Skeletal muscle tissue (tissue), 4 donors: ENCODE measurements around the gene TYK2. TPM values are rescaled to one million over a fixed set of nuclear protein-coding genes. Genes with fewer than 3 reads are reported as not detected.

Experiments
- H3K27ac ChIP-seq: one replicate; pipeline ENCODE4 v1.7.0; 2013; ENCODE audit warnings: mild to moderate bottlenecking, low read depth, low read length, inconsistent platforms
- H3K27me3 ChIP-seq, 3 donors: one replicate each; pipeline ENCODE4 v1.7.0; 2013; ENCODE audit warnings: low read length in 3 of 3; ENCODE audit not compliant: control insufficient read depth in 3 of 3, insufficient read depth in 3 of 3
- H3K36me3 ChIP-seq, 3 donors: one replicate each; pipeline ENCODE4 v1.7.0; 2013; ENCODE audit warnings: low read length in 3 of 3; ENCODE audit not compliant: control insufficient read depth in 3 of 3, insufficient read depth in 3 of 3
- H3K4me1 ChIP-seq, 3 donors: one replicate each; pipeline ENCODE4 v1.7.0; 2013; ENCODE audit warnings: low read length in 3 of 3, mild to moderate bottlenecking in 3 of 3; ENCODE audit not compliant: control insufficient read depth in 3 of 3, insufficient read depth in 3 of 3
- H3K4me3 ChIP-seq, 3 donors: one replicate each; pipeline ENCODE4 v1.7.0; 2013; ENCODE audit warnings: low read length in 3 of 3
- H3K9ac ChIP-seq, 3 donors: one replicate each; pipeline ENCODE4 v1.7.0; 2013; ENCODE audit warnings: low read length in 3 of 3, mild to moderate bottlenecking in 3 of 3, moderate library complexity in 2 of 3, low read depth in 1 of 3
- H3K9me3 ChIP-seq, 3 donors: one replicate each; pipeline ENCODE4 v1.7.0; 2013; ENCODE audit warnings: low read length in 3 of 3; ENCODE audit not compliant: control insufficient read depth in 3 of 3
- total RNA-seq: library from RNA; depleted of rRNA; stranded (reverse); fragments of >200 nt; gene quantifications from one replicate; pipeline ENCODE4 v1.2.3, GENCODE V29; 2014
- donor health status: Osteomylitis.

Gene TYK2
- 38.1 TPM for total RNA-seq

GRCh38 chr19:10380313-10381102 lies at the start of gene TYK2:
Gene TYK2, minus strand, starts transcription at chr19:10380572. Its CDS starts 2,166 bp downstream, at chr19:10378406.
- H3K9me3 ChIP-seq: no peaks in the 10 kb centered on the region
- peaks cover 10 to 13% (median 12%) of the 10 kb centered on the region in 3 donors for H3K4me1 ChIP-seq
- H3K27me3 ChIP-seq: no peaks in the 10 kb centered on the region
- H3K36me3 ChIP-seq: peaks cover 6 to 11% (median 10%) of the 10 kb centered on the region in 3 donors
- H3K27ac ChIP-seq: peak within 1 kb of the TSS; percentile 57
- H3K9ac ChIP-seq: peak within 1 kb of the TSS; percentile 82 to 95 (median 86)
- H3K4me3 ChIP-seq: peak within 1 kb of the TSS; percentile 83 to 98 (median 94)

- Histone ChIP-seq H3K9me3 (no peaks in the 10 kb centered on the region), H3K4me3 (no peak overlapping the region), H3K4me1 (peaks cover 18 to 34% (median 31%) of the 10 kb centered on the region in 3 donors), H3K27me3 (peaks cover 0 to 5% (median 1%) of the 10 kb centered on the region in 3 donors), H3K9ac (no peak overlapping the region), H3K27ac (no peak overlapping the region), H3K36me3 (no peaks in the 10 kb centered on the region)
Observed at GRCh38 chr19:10428996-10429381, 48.6 kb upstream of the TYK2 start.

DNA sequence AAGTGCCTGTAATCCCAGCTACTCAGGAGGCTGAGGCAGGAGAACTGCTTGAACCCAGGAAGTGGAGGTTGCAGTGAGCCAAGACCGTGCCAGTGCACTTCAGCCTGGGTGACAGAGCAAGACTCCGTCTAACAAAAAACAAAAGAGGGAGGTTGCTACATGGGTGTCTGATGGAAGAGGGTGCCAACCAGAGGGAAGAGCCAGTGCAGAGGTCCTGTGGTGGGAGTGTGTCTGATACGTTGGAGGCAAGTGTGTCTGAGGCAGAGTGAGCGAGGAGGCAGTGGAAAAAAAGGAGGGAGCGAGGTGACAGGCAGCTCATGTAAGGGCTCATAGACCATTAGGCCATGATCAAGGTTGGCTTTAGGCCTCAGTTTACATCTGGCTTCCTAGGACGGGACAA lies 46.8 kb upstream of the TYK2 start:
- Histone ChIP-seq H3K9me3 (no peaks in the 10 kb centered on the region), H3K9ac (no peak overlapping the region), H3K27ac (no peak overlapping the region), H3K36me3 (no peaks in the 10 kb centered on the region), H3K27me3 (peaks cover 7 to 21% (median 17%) of the 10 kb centered on the region in 3 donors), H3K4me1 (peaks cover 15 to 22% (median 17%) of the 10 kb centered on the region in 3 donors), H3K4me3 (no peak overlapping the region)

- Histone ChIP-seq H3K27me3 (peaks cover 36 to 50% (median 46%) of the 10 kb centered on the region in 3 donors), H3K4me1 (peaks cover 23 to 31% (median 23%) of the 10 kb centered on the region in 3 donors), H3K9me3 (no peaks in the 10 kb centered on the region), H3K4me3 (peak overlapping the region; percentile 48 to 79 (median 64)), H3K36me3 (no peaks in the 10 kb centered on the region), H3K9ac (peak overlapping the region; percentile 59 to 82 (median 77)), H3K27ac (no peak overlapping the region)
Observed at GRCh38 chr19:10424011-10424637, 43.8 kb upstream of the TYK2 start.

DNA sequence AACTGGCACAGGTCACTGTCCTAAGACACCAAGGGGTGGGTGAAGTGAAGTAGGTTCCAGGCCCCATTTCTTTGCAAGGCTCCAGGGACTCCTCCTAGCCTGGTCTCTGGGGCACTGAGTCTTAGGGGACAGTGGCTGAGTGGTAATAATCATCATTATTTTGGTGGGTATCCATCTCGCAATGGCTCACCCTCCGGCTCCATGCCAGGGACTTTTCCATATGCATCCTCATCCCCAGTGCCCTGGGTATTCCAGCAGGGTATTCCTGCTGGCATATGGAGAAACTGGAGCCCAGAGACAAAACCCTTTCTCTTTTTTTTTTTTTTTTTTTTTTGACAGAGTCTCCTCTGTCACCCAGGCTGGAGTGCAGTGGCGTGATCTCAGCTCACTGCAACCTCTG lies 42.5 kb upstream of the TYK2 start:
- Histone ChIP-seq H3K27me3 (peaks cover 46 to 57% (median 57%) of the 10 kb centered on the region in 3 donors), H3K36me3 (no peaks in the 10 kb centered on the region), H3K9ac (no peak overlapping the region), H3K27ac (no peak overlapping the region), H3K4me3 (no peak overlapping the region), H3K4me1 (peaks cover 31 to 41% (median 32%) of the 10 kb centered on the region in 3 donors), H3K9me3 (no peaks in the 10 kb centered on the region)

DNA sequence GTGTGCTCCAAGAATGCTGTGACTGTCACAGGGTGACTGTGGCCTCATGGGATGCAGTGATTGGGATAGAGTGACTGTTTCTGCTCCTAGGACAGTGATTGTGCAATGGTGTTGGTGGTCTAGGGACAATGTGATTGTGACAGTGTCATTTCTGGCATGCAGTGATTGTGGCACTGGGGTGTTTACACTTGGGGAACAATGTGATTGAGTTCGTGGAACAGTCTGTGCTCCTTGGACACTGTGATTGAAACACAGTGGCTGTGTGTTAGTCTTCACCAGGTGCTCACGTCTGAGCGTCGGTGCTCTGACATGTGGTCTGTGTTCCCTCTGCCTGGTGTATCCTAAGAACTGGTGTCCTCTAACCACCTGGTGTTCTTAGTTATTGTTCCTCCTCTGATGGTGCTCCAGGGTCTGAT lies 41.7 kb upstream of the TYK2 start:
- H3K36me3 ChIP-seq: no peaks in the 10 kb centered on the region
- H3K4me3 ChIP-seq: no peak overlapping the region
- H3K9me3 ChIP-seq: no peaks in the 10 kb centered on the region
- peaks cover 54 to 65% (median 65%) of the 10 kb centered on the region in 3 donors for H3K27me3 ChIP-seq
- peak overlapping the region in 1 of 3 donors; percentile 33 for H3K9ac ChIP-seq
- no peak overlapping the region for H3K27ac ChIP-seq
- H3K4me1 ChIP-seq: peaks cover 34 to 47% (median 34%) of the 10 kb centered on the region in 3 donors

DNA sequence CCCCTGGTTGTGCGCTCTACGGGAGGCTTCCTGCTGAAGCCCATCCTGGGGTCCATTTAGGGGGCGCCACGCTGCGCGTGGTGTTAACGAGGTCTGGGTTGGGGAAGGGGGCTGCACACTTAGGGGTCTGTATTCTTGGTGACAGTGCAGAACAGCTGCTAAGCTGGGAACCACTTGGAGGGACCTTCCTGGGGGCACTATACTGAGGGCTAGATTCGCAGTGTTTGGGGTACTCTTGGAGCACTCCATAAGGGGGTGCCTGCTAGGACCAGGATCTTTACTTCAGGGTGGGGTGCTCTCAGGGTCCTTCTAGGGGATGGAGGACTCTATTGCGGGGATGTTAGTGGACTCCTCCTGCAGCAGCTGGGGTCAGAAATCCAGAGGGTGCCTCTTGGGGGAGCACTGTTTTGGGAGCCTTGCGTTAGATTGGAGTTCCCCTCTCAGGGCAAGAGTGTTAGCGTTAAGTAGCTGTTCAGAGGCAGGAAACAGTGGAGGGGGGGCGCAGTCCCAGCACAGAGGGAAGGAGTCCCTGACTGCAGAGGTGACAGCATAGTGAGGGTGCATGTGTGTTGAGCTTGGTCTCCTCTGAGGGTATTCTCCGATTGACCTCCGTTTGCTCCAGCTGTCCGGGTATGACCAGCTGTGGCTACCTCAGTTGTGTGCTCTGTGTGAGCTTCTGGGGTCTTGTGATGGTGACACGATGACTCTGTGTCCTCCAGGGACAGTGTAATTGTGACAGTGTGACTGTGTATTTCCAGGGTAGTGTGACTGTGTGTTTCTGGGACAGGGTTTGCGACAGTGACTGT lies 41.1 kb upstream of the TYK2 start:
- no peak overlapping the region for H3K27ac ChIP-seq
- no peaks in the 10 kb centered on the region for H3K36me3 ChIP-seq
- no peaks in the 10 kb centered on the region for H3K9me3 ChIP-seq
- peak overlapping the region in 1 of 3 donors; percentile 33 for H3K9ac ChIP-seq
- peaks cover 58 to 69% (median 68%) of the 10 kb centered on the region in 3 donors for H3K27me3 ChIP-seq
- H3K4me1 ChIP-seq: peaks cover 36 to 51% (median 37%) of the 10 kb centered on the region in 3 donors
- H3K4me3 ChIP-seq: no peak overlapping the region

DNA sequence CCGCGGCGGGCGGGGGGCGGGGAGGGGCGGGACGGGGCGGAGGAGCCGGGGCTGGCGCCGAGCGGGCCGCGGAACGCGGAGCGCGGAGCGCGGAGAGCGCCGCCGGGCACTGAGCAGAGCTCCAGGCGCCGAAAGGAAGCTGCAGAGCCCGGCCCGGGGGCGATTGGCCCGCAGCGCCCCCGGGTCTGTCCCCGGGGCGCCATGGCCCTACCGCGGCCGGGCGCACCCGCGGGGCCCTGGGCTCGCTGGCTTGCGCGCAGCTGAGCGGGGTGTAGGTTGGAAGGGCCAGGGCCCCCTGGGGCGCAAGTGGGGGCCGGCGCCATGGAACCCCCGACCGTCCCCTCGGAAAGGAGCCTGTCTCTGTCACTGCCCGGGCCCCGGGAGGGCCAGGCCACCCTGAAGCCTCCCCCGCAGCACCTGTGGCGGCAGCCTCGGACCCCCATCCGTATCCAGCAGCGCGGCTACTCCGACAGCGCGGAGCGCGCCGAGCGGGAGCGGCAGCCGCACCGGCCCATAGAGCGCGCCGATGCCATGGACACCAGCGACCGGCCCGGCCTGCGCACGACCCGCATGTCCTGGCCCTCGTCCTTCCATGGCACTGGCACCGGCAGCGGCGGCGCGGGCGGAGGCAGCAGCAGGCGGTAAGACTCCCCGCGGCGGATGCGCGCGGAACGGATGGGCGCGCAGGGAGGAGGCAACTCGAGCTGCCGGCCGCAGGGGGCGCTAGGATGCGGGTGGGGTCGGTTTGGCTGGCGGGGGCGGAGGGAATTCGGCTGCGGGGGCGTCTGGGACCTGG lies 40.3 kb upstream of the TYK2 start, which contains the start of gene PDE4A:
TSS of gene PDE4A (plus strand) at position 95 of the 796 bp plus-strand sequence. CDS start at position 322, 227 bp downstream.
- Histone ChIP-seq H3K4me3 (peak within 1 kb of the TSS; percentile 48 to 57 (median 49)), H3K9ac (peak within 1 kb of the TSS in 2 of 3 donors; percentile 6 to 45), H3K4me1 (peaks cover 39 to 58% (median 43%) of the 10 kb centered on the region in 3 donors), H3K9me3 (no peaks in the 10 kb centered on the region), H3K36me3 (no peaks in the 10 kb centered on the region), H3K27me3 (peaks cover 58 to 69% (median 68%) of the 10 kb centered on the region in 3 donors), H3K27ac (no peak within 1 kb of the TSS)
